ENCODE data around the gene LACC1.

DNA sequence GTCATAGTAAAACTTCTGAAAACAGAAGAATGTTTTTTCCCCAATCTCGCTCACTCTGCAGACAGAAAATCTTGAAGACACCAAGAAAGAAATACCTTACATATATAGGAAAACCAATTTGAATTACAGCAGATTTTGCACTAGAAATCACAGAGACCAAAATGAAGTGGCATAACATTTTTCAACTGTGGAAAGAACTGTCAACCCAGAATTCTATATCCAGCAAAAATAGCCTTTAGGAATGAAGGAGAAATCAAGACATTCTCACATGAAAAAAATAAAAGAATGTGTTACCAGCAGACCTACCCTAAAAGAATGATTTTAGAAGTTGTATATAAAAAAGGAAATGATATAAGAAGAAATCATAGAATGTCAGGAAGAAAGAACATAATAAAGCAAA lies 28.8 kb upstream of the LACC1 start:
- TF ChIP-seq, protein P1, sequence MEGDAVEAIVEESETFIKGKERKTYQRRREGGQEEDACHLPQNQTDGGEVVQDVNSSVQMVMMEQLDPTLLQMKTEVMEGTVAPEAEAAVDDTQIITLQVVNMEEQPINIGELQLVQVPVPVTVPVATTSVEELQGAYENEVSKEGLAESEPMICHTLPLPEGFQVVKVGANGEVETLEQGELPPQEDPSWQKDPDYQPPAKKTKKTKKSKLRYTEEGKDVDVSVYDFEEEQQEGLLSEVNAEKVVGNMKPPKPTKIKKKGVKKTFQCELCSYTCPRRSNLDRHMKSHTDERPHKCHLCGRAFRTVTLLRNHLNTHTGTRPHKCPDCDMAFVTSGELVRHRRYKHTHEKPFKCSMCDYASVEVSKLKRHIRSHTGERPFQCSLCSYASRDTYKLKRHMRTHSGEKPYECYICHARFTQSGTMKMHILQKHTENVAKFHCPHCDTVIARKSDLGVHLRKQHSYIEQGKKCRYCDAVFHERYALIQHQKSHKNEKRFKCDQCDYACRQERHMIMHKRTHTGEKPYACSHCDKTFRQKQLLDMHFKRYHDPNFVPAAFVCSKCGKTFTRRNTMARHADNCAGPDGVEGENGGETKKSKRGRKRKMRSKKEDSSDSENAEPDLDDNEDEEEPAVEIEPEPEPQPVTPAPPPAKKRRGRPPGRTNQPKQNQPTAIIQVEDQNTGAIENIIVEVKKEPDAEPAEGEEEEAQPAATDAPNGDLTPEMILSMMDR (IDR thresholded peaks at IDR 0.05): no peak
- TF ChIP-seq POLR2A (IDR thresholded peaks at IDR 0.05): no peak
